NCI-H69 (cell line): ENCODE results near the gene LAMA2.

ENCODE experiments used
- DNase-seq: peaks from one replicate; lab custom pipeline; 2025; lab: John Stamatoyannopoulos, UW

Gene LAMA2

DNA sequence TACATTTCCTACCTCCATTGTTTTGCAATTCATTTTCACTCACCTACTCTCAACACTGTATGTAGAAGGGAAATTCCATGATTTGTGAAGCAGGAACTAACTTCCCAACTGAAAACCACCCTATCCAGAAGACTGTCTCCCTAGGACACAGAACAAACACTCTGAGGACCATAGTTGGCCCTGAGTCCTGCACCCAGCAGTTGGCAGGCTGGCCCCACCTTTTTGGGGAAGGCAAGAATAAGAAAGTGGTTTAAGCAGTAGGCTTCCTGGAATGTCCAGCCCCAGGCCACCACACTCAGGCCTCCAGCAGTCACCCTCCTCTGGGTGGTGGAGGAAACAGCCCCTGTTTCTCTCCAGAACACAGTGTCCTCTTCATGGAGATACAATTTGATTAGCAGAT lies 568.2 kb downstream of the LAMA2 start:
- no peak for DNase-seq

DNA sequence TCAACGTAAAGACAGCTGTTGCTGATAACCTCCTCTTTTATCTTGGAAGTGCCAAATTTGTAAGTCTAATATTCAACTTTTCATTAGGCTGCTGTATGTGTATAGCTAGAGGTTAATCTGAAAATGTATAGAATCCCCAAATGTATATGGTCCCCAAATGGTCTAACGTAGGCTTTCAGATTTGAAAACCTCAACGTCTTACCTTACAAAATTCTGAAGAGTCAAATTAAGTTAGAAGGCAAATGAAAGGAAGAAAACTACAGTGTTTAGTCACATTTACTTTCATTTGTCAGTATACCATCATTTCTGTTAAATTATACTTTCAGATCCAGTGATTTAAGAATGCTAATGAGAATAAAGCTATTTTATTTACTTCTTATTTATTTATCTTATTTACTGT lies 570.1 kb downstream of the LAMA2 start:
- no peak for DNase-seq

DNA sequence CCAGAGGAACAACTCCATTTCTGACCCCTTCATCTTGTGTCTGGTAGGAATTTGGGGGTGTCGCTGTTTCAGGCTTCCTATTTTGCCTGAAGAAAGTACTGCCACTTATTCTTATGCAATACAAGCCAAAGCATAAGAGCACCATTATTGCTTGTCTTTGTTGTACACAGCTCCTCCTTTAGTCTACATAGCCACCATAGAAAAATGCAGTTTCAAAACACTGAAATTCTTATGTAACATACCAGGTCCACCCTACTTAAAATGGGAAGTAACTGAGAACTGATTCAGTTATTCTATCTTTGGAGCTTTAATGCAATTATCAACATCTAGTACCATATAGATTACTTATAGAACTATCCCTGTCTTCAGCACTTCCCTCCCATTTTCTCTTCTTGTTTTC lies 571.5 kb downstream of the LAMA2 start:
- no peak for DNase-seq

- DNase-seq: no peak
Observed at GRCh38 chr6:129455126-129455769, 572.3 kb downstream of the LAMA2 start.

GRCh38 chr6:129460221-129460620 lies 577.3 kb downstream of the LAMA2 start:
- no peak for DNase-seq

GRCh38 chr6:129469070-129469662 lies 586.2 kb downstream of the LAMA2 start:
- DNase-seq: no peak

DNA sequence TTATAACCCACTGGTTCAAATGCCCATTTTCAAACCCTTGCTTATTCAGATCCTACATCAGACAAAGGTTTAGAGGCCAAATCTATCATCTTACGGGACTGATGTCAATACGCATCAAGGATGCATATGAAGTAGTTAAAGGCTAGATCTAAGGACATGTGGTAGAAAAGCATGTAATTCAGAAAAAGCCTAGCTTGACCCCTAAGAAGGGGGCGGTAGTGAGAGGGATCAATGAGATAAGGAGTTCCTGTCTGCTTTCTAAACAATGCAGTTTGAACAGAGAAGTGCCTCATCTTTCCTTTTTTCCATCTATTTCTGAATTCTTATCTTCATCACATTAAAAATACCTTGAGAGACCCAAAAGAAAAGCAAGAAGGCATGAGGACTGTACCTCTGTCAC lies 589.3 kb downstream of the LAMA2 start:
- no peak for DNase-seq

- no peak for DNase-seq
Observed at GRCh38 chr6:129473546-129473945, 590.6 kb downstream of the LAMA2 start.

DNA sequence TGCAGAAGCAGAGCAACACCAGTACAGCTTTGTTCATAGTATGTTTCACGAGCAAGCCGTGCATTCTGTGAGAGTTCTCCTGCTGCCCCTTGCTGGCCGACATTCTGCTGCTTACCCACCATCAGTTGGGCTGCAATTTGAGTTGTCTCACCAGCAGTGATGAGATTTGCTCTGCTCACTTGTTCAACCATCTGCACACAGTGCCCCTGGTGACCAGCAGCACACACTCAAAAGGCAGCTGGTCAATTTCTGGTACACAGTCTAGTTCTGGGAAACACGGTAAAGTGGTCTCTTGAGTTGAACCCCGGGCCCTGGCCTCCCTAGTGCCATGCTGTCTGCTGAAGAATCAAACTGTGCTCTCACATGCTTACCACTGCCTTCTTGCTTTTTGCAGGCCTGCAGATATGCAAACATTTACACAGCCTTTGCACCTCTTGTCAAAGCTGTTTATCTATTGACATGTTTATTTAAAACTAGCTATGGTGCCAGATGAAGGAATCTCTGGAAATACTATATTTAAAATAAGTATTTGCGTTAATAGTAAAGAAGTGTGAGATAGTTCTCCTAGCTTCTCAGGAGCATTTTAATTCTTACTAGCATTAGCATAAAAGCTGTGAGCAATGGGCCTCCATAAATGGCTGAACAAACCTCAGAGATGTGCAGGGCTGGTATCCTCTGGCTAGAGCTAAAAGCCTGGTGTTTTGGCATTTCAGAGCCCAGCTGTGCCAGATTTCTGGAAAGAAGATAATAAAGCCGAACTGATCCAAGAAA lies 592.7 kb downstream of the LAMA2 start:
- no peak for DNase-seq

DNA sequence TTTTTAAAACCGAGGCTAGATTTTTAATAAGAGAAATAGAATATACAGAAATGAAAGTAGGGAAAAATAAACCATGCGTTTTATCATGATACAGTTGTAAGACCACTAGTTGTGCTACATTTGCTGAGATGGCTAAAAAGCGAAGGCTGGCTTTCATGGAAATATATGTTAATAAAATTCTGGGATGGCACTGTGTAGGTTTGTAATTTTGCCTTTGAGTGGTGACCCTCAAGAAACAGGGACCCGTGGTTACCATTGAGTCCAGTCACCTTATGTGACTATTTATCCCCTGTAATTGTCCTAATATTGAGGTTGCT lies 593.3 kb downstream of the LAMA2 start:
- DNase-seq: no peak

DNA sequence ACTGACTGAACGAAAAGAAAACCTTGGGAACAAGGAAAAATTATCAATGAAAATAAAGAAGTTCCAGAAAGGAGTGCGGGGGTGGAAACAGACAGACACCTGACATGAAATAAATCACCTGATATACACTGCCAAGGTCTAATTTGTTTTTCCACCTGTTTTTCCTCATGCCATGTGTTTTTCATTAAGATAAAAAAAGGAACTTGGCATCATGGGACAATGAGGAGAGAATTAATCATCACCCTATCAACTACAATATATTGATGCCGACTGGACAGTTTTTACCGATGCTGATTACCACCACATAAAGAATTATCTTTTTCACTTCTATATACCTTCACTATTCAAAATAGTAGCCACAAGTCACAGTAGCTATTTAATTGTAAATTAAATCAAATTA lies 593.9 kb downstream of the LAMA2 start:
- no peak for DNase-seq

DNA sequence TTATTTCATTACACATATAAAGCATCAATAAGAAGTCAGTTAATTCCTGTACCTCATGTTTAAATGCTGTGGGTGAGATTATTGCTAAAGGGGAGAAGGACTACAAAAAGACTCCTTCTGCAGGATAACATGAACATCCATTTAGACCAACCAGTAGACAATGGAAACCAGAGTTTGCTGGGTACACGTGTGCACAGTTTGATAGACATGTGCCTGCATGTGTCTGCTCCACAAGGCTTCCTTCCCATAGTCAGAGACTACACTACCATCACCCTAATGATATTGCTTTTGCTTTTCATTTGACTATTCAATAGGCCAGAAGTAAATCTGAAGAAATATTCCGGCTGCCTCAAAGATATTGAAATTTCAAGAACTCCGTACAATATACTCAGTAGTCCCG lies 595.4 kb downstream of the LAMA2 start:
- no peak for DNase-seq

GRCh38 chr6:129481706-129482105 lies 598.8 kb downstream of the LAMA2 start:
- no peak for DNase-seq

GRCh38 chr6:129485746-129486145 lies 602.8 kb downstream of the LAMA2 start:
- DNase-seq: no peak

DNA sequence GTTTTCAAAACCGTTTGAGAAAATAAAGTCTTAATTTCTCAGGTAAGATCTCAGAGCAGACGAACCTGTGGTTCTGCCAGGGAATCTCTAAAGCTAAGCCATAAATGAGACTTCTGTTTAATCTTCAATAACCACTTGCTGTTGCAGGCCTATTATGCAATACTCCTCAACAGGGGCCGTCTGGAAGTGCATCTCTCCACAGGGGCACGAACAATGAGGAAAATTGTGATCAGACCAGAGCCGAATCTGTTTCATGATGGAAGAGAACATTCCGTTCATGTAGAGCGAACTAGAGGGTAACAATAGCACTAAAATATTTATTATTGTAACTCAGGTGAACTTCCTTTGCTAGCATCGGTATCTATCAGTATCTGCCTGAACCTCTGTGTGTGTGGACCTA lies 603.4 kb downstream of the LAMA2 start:
- no peak for DNase-seq

DNA sequence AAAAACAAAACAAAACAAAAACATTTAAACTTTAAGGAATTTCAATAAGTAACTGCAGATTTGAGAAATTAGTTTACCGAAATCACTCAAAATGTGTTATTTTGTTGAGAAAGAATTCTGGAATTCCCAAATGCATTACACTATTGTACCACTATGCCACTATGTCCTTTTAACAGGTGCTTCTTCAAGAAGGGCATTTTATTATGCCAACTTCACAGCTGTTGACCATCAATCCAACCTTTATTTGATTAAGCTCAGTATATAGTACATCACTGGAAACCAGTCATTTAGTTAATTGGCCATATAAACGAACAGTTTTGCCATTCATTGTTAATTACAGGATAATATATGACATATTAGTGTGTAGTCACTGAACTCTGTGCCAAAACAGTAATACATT lies 605.4 kb downstream of the LAMA2 start:
- peak; percentile 87 for DNase-seq

DNA sequence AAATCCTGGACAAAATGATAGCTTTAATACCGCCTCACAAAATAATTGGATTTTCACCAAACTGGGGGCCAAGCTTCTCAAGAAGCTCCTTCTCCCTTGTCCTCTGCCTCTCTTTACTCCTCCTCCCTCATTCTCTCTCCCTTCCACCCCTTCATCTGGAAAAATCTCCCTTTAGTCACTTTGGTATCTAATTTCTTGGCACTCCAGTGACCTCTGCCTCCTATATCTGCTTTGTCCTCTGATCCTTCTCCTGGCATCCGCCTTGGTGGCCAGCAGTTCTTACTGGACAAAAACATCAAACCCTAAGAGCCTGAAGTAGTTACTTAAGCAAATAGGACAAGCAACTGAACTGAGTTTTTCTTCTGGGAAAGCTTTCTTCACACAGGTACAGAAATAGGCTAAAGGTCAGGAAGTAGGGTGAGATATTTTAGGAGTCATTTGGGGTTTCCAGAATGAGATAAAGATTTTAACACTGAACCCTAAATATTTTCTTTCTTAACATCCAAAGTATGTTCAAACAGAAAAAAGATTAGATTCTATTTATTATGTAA lies 606.4 kb downstream of the LAMA2 start:
- DNase-seq: no peak

- no peak for DNase-seq
Observed at GRCh38 chr6:129490521-129491255, 607.8 kb downstream of the LAMA2 start.

GRCh38 chr6:129491436-129491835 lies 608.5 kb downstream of the LAMA2 start:
- no peak for DNase-seq

DNA sequence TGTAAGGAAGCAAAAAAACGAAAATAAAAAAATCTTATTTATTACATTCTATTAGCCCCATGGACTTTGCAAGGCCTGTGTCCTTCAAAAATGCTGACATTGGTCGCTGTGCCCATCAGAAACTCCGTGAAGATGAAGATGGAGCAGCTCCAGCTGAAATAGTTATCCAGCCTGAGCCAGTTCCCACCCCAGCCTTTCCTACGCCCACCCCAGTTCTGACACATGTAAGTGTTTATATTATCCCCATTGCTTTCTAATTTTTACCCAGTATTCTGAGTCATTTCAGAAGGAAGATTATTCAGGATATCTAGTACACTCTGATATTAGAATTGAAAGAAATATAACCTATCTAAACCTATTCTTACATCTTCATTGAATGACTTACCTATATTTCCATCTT lies 609.3 kb downstream of the LAMA2 start:
- no peak for DNase-seq

- DNase-seq: no peak
Observed at GRCh38 chr6:129493354-129493902, 610.5 kb downstream of the LAMA2 start.

DNA sequence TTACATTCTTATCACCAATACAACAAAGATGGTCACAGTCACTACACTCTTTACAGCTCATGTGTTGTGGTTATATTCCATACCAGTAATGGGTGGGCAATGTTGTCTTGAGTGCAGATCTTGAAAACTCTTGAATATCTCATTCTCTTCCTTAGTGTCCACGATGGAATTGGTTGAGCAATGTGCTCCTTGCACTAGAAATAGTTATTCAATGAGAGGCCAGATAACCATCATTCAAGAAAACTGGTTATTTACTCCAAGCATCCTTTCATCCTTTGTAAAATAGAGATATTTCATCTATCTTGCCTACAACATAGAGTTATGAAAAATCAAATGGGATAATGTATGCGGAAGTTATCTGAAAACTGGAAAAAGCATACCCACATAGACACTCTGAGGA lies 611.2 kb downstream of the LAMA2 start:
- no peak for DNase-seq
